ES-I3 (cell line): Measurements from ENCODE around the gene CDC42EP4.
"Not testable (repeated sequence)": the region's sequence is repeated elsewhere in the genome, so short reads cannot be mapped to it uniquely, and the experiment has no call there.

Source experiments
- H3K36me3 ChIP-seq: 2 replicates; pipeline ENCODE4 v1.6.1; 2013; ENCODE audit warnings: mild to moderate bottlenecking, low read length, control low read depth, moderate library complexity; ENCODE audit not compliant: insufficient read depth
- H3K4me1 ChIP-seq: 2 replicates; pipeline ENCODE4 v1.6.1; 2013; ENCODE audit warnings: mild to moderate bottlenecking, control low read depth, low read length; ENCODE audit not compliant: insufficient read depth
- H3K9ac ChIP-seq: 2 replicates; pipeline ENCODE4 v1.6.1; 2013; ENCODE audit warnings: low read depth, mild to moderate bottlenecking, low read length, moderate library complexity
- H3K9me3 ChIP-seq: 2 replicates; pipeline ENCODE4 v1.6.1; 2013; ENCODE audit warnings: mild to moderate bottlenecking, low read length, moderate library complexity; ENCODE audit not compliant: control insufficient read depth, insufficient read depth

Gene CDC42EP4

DNA sequence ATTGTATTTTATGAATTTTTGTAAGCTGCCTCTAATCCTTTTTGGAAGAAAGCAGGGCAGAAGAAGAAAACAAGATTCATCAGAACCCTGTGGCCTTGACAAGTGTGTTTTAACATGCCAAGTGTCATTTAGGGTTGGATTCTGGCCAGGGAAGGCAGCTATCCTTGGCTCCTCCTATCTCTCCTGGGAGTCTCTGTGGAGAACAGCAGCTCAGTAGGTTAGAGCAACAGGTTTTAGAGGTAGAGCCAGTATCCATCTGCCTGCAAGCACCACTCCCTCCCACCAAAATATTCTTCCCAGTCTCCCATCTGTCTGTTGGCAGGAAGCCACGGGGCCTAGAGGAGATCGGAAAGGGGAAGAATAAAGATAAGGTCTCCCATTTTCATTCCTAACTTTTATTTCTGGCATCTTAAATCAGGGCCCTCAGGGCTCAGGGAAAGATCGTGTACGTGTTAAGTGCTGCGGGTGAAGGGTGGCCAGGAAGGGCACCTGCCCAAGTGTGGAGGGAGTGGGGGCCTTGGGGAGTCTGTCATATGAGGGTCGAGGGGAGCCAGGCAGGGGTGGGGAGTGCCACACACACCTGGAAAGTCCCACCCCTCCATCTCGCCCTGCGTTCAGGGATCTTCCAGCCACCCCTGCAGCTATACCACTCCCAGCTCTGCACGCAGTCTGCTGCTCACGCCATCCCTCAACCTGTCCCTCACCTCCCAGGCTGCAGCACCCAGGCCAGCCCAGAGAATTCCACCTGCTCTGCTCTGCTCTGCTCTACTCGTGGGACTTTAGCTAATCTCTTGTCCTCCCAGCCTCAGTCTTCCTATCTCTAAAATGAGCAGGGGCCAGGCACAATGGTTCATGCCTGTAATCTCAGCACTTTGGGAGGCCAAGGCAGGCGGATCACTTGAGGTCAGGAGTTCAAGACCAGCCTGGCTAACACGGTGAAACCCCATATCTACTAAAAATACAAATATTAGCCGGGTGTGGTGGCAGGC is 33.0 kb downstream of the CDC42EP4 start:
- no peaks in the 10 kb centered on the region for H3K9me3 ChIP-seq
- H3K36me3 ChIP-seq = no peaks in the 10 kb centered on the region
- no peak overlapping the region for H3K9ac ChIP-seq
- H3K4me1 ChIP-seq = peaks cover 5% of the 10 kb centered on the region; the same call in 1 of the 2 replicates

DNA sequence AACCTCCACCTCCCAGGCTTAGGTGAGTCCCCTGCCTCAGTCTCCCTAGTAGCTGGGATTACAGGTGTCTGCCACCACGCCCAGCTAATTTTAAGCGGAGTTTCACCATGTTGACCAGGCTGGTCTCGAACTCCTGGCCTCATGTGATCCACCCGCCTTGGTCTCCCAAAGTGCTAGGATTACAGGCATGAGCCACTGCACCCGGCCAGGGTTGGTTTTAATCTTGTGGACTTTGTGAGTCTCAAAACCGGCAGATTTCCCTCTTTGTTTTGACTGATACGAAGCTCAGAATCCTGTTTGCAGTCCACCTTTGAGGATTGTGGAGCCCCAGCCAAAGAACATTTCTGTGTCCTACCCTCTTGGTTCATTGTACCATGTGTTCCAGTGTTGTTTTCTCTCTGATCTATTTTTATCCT is 33.7 kb downstream of the CDC42EP4 start:
- H3K9ac ChIP-seq = no peak overlapping the region
- no peaks in the 10 kb centered on the region for H3K4me1 ChIP-seq
- H3K36me3 ChIP-seq = no peaks in the 10 kb centered on the region
- H3K9me3 ChIP-seq = no peaks in the 10 kb centered on the region

DNA sequence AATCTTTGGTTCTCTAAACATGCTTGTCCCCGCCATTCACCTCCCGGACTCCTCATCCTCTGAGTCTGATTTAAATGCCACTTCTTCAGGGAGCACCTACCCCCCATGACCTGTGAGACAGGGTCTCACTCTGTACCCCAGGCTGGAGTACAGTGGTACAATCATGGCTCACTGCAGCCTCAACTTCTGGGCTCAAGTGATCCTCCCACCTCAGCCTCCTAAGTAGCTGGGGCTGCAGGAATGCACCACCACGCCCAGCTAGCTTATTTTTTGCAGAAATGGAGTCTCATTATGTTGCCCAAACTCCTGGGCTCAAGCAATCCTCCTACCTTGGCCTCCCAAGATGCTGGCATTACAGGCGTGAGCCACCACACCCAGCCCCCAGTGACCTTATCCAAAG is 37.3 kb downstream of the CDC42EP4 start:
- Histone ChIP-seq H3K36me3 (no peaks in the 10 kb centered on the region), H3K9ac (no peak overlapping the region), H3K4me1 (no peaks in the 10 kb centered on the region; the same call in 1 of the 2 replicates), H3K9me3 (no peaks in the 10 kb centered on the region)

DNA sequence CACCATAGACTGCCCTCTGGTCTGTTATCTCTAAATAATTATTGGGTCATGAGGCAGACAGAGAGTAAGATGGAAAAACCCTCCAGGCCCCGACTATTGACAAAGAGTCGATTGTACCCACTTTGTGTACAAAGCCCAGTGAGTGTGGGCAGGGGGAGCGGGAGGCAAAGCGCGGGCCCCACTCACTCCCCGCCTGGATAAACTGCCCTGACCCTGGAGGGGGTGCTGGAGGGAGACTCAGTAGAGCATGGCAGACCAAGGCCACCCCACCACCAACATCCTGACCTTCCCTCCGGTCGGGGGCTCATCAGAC is 38.9 kb downstream of the CDC42EP4 start:
- Histone ChIP-seq H3K36me3 (no peaks in the 10 kb centered on the region), H3K9me3 (no peaks in the 10 kb centered on the region), H3K4me1 (no peaks in the 10 kb centered on the region; the same call in 1 of the 2 replicates), H3K9ac (no peak overlapping the region)

DNA sequence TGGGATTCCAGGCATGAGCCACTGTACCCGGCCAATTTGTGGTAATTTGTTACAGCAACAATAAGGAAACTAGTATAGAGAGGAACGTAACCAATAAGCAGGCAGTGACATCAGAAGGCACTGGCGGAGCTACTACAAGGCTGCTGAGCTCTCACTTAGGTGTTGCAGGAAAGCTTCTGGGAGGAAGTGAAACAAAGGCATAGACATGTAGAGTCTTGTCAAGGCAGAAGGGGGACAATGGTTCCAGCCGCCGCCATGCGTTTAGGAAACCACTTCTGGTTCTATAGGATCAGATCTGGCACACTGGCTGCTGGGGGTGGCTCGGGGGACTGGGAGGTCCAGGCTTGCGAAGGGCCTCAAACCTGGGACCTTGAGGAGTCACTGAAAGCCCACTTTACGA is 40.7 kb downstream of the CDC42EP4 start:
- no peak overlapping the region for H3K9ac ChIP-seq
- H3K36me3 ChIP-seq = no peaks in the 10 kb centered on the region
- H3K4me1 ChIP-seq = no peaks in the 10 kb centered on the region; the same call in 1 of the 2 replicates

DNA sequence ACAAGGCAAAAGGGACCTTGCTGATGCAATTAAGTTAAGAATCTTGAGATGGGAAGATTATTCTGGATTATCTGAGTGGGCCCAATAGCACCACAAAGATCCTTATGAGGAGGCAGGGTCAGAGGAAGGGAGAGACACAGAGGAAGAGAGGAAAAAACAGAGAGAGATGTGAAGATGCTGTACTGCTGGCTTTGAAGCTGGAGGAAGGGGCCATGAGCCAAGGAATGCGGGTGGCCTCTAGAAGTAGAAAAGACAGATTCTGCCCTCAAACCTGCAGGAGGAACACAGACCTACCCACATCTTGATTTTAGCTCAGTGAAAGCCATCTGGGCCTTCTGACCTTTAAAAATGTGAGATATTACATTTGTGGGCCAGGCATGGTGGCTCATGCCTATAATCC is 42.0 kb downstream of the CDC42EP4 start:
- Histone ChIP-seq H3K9ac (no peak overlapping the region), H3K4me1 (no peaks in the 10 kb centered on the region; the same call in 1 of the 2 replicates), H3K9me3 (no peaks in the 10 kb centered on the region), H3K36me3 (no peaks in the 10 kb centered on the region)

More for the DNA sequence above, 40.7 kb downstream of the CDC42EP4 start:
- no peaks in the 10 kb centered on the region for H3K9me3 ChIP-seq

DNA sequence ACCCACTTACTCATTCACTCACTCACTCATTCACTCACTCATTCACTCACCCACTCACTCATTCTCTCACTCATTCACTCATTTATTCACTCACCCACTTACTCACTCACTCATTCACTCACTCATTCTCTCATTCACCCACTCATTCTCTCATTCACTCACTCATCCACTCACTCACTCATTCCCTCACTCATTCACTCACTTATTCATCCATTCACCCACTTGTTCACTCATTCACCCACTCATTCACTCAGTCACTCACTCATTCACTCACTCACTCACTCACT is 42.5 kb downstream of the CDC42EP4 start:
- H3K36me3 ChIP-seq = no peaks in the 10 kb centered on the region
- no peaks in the 10 kb centered on the region for H3K9me3 ChIP-seq
- H3K4me1 ChIP-seq = no peaks in the 10 kb centered on the region; the same call in 1 of the 2 replicates
- no peak overlapping the region for H3K9ac ChIP-seq

DNA sequence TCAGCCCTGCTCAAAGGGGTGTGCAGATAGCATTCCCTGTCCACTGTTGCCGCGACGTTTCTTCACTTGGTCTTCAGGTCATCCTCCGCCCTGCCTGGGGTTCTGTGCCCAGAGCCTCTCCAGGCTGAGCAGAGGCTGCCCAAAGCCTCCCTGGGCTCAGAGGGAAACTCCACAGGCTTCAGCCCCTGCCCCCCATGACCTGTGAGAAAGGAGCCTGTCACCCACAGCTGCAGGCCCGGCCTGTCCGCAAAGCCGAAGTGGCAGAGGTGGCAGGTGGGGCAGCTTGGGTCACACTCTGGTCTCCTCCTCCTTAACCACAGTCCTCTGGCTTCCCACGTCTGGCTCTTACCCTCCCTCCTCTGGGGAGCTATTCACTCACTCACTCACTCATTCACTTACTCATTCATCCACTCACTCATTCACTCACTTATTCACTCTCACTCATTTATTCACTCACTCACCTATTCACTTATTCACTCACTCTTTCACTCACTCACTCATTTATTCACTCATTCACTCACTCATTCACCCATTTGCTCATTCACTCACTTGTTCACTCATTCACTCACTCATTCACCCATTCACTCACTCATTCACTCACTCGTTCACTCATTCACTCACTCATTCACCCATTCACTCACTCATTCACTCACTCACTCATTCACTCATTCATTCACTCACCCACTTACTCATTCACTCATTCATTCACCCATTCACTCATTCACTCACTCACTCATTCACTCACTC is 43.0 kb downstream of the CDC42EP4 start:
- Histone ChIP-seq H3K9me3 (no peaks in the 10 kb centered on the region), H3K9ac (no peak overlapping the region), H3K36me3 (no peaks in the 10 kb centered on the region), H3K4me1 (no peaks in the 10 kb centered on the region; the same call in 1 of the 2 replicates)

DNA sequence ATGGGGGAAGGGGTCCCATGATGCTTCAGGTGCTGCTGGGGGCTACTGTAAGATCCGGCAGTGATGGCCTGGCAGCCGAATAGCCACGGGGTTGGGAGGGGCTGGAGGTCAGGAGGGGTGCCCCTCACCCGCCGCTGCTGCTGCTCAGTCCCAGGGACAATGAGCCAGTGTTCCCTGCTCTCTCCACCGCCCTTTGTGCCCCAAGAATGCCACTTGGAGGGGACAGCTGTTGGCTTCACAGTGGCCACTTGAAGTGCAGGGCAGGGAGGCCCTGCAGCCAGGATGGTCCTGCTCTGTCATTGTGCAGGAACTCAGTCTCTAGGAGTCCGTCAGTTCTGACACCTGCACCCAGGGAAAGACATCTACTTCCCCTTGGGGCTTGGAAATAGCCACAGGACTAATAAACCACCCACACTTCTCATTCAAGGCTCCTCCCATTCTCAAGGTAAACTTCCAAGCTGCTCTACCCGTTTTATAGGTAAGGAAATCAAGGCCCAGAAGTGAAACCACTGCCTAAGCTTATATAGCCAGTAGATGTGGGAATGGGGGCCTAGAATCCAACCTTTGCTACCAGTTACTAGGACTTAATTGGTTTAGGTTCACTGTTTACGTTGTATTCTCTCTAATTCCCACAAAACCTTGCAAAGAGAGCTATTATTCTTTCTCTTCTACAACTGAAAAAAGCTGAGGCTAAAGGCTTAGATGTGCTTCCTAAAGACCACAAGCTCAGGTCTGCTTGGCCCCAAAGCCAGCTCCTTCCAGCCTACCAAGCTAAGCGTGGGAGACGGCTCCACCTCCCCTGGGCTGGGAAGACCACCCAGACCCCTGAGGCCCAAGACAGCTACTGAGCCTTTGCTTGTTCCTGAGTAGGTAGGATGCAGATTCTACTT is 43.9 kb downstream of the CDC42EP4 start:
- Histone ChIP-seq H3K9me3 (no peaks in the 10 kb centered on the region), H3K36me3 (no peaks in the 10 kb centered on the region), H3K9ac (no peak overlapping the region), H3K4me1 (peaks cover 4% of the 10 kb centered on the region)

DNA sequence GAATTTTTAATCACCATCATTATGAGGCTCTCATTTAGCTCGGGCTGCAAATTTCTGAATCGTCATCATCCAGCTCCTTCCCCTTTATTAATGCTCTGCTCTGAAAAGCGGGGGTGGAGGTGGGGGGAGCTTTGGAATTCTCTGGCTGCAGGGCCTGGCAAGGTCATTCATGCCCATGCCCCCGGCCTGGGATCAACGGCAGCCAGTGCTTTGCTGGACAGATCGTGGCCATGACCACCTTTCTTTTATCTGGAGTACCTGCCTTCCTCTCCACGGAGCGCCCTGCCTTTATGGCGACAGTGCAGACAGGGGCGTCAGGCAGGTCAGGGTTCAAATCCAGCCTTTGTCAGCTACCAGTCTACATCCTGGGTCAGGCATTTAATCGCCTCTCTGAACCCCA is 45.0 kb downstream of the CDC42EP4 start:
- no peaks in the 10 kb centered on the region for H3K9me3 ChIP-seq
- no peak overlapping the region for H3K9ac ChIP-seq
- H3K36me3 ChIP-seq = no peaks in the 10 kb centered on the region
- peaks cover 15% of the 10 kb centered on the region for H3K4me1 ChIP-seq

DNA sequence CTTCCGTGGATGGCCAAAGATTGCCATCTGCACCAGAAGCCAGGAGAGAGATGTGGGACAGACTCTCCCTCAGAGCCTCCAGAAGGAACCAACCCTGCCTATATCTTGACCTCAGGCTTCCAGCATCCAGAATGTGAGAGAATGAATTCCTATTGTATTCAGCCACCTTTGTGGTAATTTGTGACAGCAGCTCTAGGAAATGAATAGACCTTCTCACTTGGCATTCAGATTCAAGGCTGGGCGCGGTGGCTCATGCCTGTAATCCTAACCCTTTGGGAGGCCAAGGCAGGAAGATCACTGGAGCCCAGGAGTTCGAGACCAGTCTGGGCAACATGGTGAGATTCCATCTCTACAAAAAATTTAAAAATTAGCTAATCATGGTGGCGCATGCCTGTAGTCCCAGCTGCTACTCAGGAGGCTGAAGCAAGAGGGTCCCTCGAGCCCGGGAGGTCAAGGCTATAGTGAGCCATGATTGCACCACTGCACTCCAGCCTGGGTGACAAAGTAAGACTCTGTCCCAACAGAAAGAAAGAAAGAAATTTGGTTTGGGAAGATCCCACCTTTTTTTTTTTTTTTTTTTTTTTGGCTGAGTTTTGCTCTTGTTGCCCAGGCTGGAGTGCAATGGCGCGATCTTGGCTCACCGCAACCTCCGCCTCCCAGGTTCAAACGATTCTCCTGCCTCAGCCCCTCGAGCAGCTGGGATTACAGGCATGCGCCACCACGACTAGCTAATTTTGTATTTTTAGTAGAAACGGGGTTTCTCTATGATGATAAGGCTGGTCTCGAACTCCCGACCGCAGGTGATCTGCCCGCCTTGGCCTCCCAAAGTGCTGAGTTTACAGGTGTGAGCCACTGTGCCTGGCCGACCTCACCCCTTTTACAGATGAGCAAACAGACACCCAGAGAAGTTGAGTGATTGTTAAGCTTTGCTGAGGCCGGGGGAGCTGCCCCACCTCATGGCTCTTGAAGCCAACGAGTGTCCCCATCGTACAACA is 45.9 kb downstream of the CDC42EP4 start:
- H3K36me3 ChIP-seq = no peaks in the 10 kb centered on the region
- no peaks in the 10 kb centered on the region for H3K9me3 ChIP-seq
- H3K4me1 ChIP-seq = peaks cover 17% of the 10 kb centered on the region
- H3K9ac ChIP-seq = no peak overlapping the region

DNA sequence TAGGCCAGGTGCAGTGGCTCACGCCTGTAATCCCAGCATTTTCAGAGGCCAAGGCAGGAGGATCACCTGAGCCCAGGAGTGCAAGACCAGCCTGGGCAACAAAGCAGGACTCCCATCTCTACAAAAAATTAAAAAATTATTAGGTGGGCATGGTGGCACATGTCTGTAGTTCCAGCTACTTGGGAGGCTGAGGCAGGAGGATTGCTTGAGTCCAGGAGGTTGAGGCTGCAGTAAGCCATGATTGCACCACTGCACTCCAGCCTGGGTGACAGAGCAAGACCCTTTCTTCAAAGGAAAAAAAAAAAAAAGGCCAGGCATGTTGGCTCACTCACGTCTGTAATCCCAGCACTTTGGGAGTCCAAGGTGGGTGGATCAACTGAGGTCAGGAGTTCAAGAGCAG is 47.4 kb downstream of the CDC42EP4 start:
- H3K4me1 ChIP-seq = peaks cover 17% of the 10 kb centered on the region
- H3K9me3 ChIP-seq, H3K9ac ChIP-seq, H3K36me3 ChIP-seq: not testable (repeated sequence)
